Measurements from ENCODE around the gene PMIS2.

DNA sequence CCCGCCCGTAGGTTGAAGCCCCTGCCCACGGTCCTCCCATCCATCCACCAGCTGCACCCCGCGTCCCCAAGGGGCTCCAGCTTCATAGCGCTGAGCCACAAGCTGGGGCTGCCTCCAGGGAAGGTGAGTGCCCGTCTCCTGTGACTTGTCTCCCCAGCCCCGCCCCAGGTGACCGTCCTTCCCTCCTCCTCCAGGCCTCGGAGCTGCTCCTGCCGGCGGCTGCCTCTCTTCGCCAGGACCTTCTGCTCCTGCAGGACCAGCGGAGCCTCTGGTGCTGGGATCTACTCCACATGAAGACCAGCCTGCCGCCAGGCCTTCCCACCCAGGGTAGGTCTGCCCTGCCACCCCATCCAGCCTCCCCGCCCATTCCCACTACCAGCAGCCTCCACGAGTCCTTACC is 34.0 kb downstream of the PMIS2 start:
- TF ChIP-seq EZH2 (IDR thresholded peaks at IDR 0.05; ENCODE audit: insufficient read depth, poor library complexity, severe bottlenecking): no peak
- no peak for TF ChIP-seq EZH2phosphoT487 (IDR thresholded peaks at IDR 0.05; ENCODE audit: insufficient read depth, low read depth)
